Kidney (tissue), 14 donors: ENCODE measurements around the gene PLPP3. TPM values are rescaled to one million over a fixed set of nuclear protein-coding genes. Genes with fewer than 3 reads are reported as not detected.

Experiments
- DNase-seq, 5 donors: peaks; one replicate each; pipeline ENCODE4 v3.0.0-alpha.2; 2013 to 2020
- FAIRE-seq: peaks from 2 replicates; lab custom pipeline; 2012; peaks lifted over from hg19 to GRCh38; lab: Jason Lieb, UNC
- H3K27ac ChIP-seq, 2 donors: one replicate each; pipeline ENCODE4 v1.7.0; 2013; ENCODE audit warnings: low read depth in 2 of 2, low read length in 2 of 2, inconsistent platforms in 1 of 2
- H3K27me3 ChIP-seq: one replicate; pipeline ENCODE4 v1.7.1; 2013; ENCODE audit warnings: low read length, inconsistent platforms; ENCODE audit not compliant: control insufficient read depth, insufficient read depth
- H3K36me3 ChIP-seq, 3 donors: one replicate each; pipeline versions ENCODE4 v1.7.0 to v1.7.1; 2013; ENCODE audit warnings: low read length in 3 of 3, control low read depth in 1 of 3, inconsistent platforms in 1 of 3; ENCODE audit not compliant: insufficient read depth in 3 of 3, control insufficient read depth in 2 of 3
- H3K4me1 ChIP-seq, 3 donors: one replicate each; pipeline versions ENCODE4 v1.7.0 to v1.7.1; 2013; ENCODE audit warnings: low read length in 3 of 3, inconsistent platforms in 1 of 3, low read depth in 1 of 3; ENCODE audit not compliant: control insufficient read depth in 2 of 3, insufficient read depth in 2 of 3
- H3K4me3 ChIP-seq, 3 donors: one replicate each; pipeline versions ENCODE4 v1.7.0 to v1.8.1; 2013; ENCODE audit warnings: low read length in 3 of 3, control low read depth in 1 of 3, inconsistent platforms in 1 of 3
- H3K9ac ChIP-seq, 3 donors: one replicate each; pipeline versions ENCODE4 v1.7.0 to v1.7.1; 2013; ENCODE audit warnings: low read length in 3 of 3, control low read depth in 1 of 3, inconsistent platforms in 1 of 3
- H3K9me3 ChIP-seq, 3 donors: one replicate each; pipeline versions ENCODE4 v1.7.0 to v1.7.1; 2013; ENCODE audit warnings: low read length in 3 of 3, control low read depth in 1 of 3, inconsistent platforms in 1 of 3; ENCODE audit not compliant: control insufficient read depth in 2 of 3, insufficient read depth in 1 of 3
- CTCF ChIP-seq: IDR thresholded peaks from 3 replicates; pipeline ENCODE4 v1.5.1; 2012; ENCODE audit warnings: mild to moderate bottlenecking, moderate library complexity, borderline replicate concordance; ENCODE audit not compliant: insufficient read depth; ENCODE audit errors: extremely low read depth
- intact Hi-C: fragments of 100-400 bp; cut with DNase I; formaldehyde crosslinking; loops from one replicate; pipeline ENCODE4 v1.11.1; 2022
- polyA plus RNA-seq: library from polyadenylated mRNA; stranded (reverse); fragments of 350-450 nt; fragmentation: Illumina TruSeq; extraction: RNeasy Lipid Tissue Mini Kit (QIAGEN cat#74804); gene quantifications from one replicate; pipeline ENCODE4 v1.2.3, GENCODE V29; 2014; ENCODE audit warnings: low read depth, low replicate concordance; ENCODE audit not compliant: insufficient read depth
- total RNA-seq: library from RNA; stranded (reverse); fragmentation: NEBNext Ultra II Directional; extraction: Animal tissue kit (Norgen Biotek cat#: 25700); gene quantifications from one replicate; pipeline ENCODE4 v1.2.1, GENCODE V29; 2021
- donor health status: control.
- donor health status: control.
- donor health status: control.
- donor health status: control.
- donor health status: control.
- donor health status: DM: yes; HTN: yes; CAD: no.
- donor health status: Normal renal cell carcinoma (clear cell type).

The PLPP3 gene
- total and polyA plus RNA-seq, 2 donors from 2014 or later = 100 to 107 TPM

DNA sequence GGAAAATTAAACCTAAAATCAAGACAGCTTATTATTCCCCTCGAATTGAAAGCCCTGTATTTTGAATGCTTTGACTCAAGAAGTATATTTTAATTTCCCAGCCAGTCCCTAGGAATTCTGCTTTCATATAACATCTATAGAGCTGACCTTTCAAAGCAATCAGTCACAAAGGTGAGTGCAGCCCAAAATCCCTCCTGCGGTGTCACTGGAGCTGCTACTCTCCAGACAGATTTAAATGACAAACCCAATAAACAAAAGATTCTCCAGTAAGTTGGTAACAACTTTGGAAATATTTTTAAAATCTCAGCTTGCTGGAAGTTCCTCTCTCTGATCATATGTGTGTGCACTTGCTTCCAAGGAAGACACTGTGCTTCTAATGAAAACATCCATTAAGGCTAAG lies 14.7 kb downstream of the PLPP3 start:
- intact Hi-C loops = no loop called here
- H3K4me1 ChIP-seq = peaks cover 0 to 60% (median 37%) of the 10 kb centered on the region in 3 donors
- H3K9ac ChIP-seq = peak overlapping the region in 1 of 3 donors; percentile 28
- DNase-seq (no peak), FAIRE-seq (no peak)
- H3K27ac ChIP-seq = peak overlapping the region; percentile 66 to 73
- no peaks in the 10 kb centered on the region for H3K27me3 ChIP-seq
- no peak for TF ChIP-seq CTCF
- no peaks in the 10 kb centered on the region for H3K9me3 ChIP-seq
- peak overlapping the region in 1 of 3 donors; percentile 13 for H3K4me3 ChIP-seq
- no peaks in the 10 kb centered on the region for H3K36me3 ChIP-seq

- peaks cover 0 to 65% (median 42%) of the 10 kb centered on the region in 3 donors for H3K4me1 ChIP-seq
Measured at GRCh38 chr1:56563568-56563967, 15.8 kb downstream of the PLPP3 start.

GRCh38 chr1:56562891-56563452 lies 16.4 kb downstream of the PLPP3 start:
- Histone ChIP-seq H3K27me3 (no peaks in the 10 kb centered on the region), H3K4me3 (peak overlapping the region in 1 of 3 donors; percentile 4), H3K9ac (no peak overlapping the region), H3K9me3 (no peaks in the 10 kb centered on the region), H3K4me1 (peaks cover 0 to 67% (median 43%) of the 10 kb centered on the region in 3 donors), H3K27ac (peak overlapping the region; percentile 74), H3K36me3 (no peaks in the 10 kb centered on the region)
- FAIRE-seq (no peak), DNase-seq (no peak)
- intact Hi-C loops = no loop called here
- TF ChIP-seq CTCF = no peak

More at GRCh38 chr1:56563568-56563967, 15.8 kb downstream of the PLPP3 start:
- Histone ChIP-seq H3K36me3 (no peaks in the 10 kb centered on the region), H3K27ac (peak overlapping the region; percentile 74), H3K9ac (no peak overlapping the region), H3K4me3 (peak overlapping the region in 2 of 3 donors; percentile 6 to 38), H3K27me3 (no peaks in the 10 kb centered on the region), H3K9me3 (no peaks in the 10 kb centered on the region)
- TF ChIP-seq CTCF = no peak
- intact Hi-C loops = no loop called here
- FAIRE-seq = peak; percentile 55
- no peak for DNase-seq
